COR-L47 (cell line): ENCODE data around the gene KRTAP5-9.
"Not testable (repeated sequence)": the region's sequence is repeated elsewhere in the genome, so short reads cannot be mapped to it uniquely, and the experiment has no call there.

Experiments used
- DNase-seq: peaks from one replicate; lab custom pipeline; 2025; lab: John Stamatoyannopoulos, UW

The KRTAP5-9 gene

DNA sequence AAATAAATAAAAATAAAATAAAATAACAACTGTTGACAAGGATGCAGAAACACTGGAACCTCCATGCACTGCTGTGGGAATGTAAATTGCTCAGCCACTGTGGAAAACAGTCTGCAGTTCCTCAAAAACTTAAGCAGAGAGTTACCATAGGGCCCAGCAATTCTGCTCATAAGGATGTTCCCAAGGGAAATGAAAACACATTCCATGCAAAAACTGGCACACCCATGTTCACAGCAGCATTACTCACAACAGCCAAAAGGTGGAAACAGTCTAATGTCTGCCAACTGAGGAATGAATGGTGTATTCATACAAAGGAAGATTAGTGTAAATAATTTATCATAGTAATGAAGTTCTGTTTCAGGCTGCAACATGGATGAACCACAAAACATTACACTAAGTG, 13.9 kb downstream of the KRTAP5-9 start:
- no peak for DNase-seq

DNA sequence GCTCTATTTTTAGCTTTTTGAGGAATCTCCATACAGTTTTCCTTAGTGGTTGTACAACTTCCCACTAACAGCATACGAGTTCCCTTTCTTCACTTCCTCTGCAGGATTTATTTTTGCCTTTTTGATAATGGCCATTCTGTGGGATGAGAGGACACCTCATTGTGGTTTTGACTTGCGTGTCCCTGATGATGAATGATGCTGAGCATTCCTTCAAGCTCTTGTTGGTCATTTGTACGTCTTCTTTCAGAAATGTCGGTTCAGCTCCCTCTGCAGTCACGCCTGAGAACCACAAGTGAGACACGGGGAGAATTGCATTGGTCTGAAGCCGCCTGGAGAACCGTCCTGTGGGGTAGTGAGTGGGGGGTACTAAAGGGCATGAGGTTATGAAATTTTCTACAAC, 15.2 kb downstream of the KRTAP5-9 start:
- DNase-seq: peak; percentile 30

DNA sequence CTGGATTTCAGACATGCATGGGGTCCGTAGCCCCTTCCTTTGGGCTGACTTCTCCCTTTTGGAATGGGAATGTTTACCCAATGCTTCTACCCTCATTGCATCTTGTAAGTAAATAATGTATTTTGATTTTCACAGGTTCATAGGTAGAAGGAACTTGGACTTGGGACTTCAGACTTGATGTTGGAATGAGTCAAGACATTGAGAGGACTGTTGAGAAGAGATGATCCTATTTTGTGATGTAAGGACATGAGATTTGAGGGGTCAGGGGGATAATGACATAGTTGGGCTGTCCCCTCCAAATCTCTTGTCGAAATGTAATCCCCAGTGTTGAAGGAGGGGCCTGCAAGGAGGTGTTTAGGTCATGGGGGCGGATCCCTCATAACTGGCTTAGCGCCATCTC, 16.2 kb downstream of the KRTAP5-9 start:
- no peak for DNase-seq

DNA sequence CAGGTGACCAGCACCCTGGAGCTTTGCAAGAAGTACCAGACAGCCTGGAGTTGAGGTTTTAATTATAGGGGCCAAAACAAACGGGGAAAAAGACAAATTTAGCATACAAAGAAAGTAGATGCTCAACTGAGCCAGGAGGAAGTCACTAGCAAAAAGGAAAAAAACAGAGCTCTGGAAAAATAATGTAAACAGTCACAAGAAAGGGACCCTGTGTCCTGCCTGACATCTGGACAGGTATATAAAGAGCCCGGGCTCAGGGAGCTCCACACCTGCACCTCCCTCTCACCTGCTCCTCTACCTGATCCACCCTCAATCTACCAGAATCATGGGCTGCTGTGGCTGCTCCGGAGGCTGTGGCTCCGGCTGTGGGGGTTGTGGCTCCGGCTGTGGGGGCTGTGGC, 17.0 kb downstream of the KRTAP5-9 start, which contains the start of gene KRTAP5-10:
Gene KRTAP5-10, plus strand, starts transcription at position 301 of the 400 bp plus-strand sequence. Its CDS starts 25 bp downstream, at position 326.
- DNase-seq: no peak

DNA sequence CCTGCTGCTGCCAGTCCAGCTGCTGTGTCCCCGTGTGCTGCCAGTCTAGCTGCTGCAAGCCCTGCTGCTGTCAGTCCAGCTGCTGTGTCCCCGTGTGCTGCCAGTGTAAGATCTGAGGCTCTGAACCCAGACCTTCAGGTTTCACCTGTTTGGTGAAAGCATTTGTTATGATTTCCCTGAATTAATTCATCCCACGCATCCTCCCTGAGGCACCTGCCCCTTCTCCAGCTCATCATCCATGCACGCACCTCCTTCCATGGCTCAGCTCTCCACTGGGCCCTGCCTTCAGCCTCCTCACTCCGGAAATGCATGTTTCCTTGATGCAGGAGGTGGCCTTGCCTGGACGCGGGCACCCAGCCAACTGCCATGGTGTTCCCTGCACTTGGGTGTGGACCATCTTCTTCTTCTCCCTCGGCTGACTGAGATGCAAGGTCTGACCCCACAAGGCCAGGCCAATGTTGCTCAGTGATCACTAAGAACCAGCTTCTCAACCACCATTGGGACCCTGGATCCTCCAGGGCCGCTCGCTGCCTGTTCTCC, 17.9 kb downstream of the KRTAP5-9 start:
- DNase-seq: no peak

DNA sequence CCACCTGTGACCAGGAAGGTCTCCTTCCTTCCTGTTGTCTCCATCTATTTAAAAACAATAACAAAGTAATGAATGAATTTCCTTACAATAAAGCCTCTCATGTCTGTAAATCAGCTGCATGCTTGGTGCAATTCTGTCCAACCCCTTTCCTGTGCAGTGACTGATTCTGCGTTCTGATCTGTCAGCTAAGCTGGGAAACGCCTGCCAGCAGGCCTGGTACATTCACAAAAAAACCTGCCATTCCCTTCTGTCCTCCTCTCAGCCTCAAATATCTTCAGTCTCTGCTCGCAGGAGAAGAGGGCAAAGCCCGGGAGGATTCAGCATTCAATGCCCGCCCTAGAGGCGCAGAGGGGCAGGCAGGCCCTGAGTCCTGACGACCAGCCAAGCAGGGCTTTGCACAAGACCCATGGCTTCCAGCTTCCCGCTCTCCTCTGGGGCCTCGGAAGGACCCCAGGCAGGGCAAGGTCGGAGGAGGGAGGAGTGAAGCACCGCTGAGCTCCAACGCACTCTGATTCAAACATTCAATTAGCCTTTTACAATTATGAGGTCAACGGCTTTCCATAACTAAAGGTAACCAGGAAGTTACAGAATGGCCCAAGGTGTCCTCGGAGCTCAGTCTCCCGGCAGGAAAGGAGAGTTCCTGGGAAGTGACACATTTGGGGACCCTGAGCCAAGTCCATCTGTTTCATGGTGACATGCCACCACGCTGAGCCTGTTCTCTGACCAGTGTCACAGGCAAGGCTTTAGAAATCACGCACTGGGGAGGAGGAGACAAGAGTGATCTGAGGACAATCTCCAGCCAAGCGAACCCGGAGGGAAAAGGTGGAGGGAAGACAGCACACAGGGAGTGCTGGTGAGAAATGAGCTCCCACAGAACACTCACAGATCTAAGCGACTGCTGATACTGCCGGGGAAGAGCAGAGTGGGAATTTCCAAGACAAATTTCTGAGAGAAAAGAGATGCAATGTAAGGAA, 18.7 kb downstream of the KRTAP5-9 start:
- not testable (repeated sequence) for DNase-seq

DNA sequence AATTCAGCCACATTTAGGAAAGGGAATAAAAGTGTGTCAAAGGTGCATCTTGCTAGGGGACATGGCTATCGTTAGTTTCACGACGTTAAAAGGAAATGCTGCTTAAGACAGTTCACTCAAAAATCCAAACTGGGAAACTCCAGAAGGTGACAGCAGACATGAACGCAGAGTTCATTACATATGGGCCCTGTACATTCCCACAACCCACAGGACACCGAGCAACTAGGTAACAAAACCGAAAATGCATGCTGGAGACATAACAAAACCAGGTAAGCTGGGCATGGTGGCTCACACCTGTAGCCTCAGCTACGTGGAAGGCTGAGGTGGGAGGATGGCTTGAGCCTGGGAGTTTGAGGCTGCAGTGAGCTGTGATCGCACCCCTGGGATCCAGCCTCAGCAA, 19.4 kb downstream of the KRTAP5-9 start:
- not testable (repeated sequence) for DNase-seq

DNA sequence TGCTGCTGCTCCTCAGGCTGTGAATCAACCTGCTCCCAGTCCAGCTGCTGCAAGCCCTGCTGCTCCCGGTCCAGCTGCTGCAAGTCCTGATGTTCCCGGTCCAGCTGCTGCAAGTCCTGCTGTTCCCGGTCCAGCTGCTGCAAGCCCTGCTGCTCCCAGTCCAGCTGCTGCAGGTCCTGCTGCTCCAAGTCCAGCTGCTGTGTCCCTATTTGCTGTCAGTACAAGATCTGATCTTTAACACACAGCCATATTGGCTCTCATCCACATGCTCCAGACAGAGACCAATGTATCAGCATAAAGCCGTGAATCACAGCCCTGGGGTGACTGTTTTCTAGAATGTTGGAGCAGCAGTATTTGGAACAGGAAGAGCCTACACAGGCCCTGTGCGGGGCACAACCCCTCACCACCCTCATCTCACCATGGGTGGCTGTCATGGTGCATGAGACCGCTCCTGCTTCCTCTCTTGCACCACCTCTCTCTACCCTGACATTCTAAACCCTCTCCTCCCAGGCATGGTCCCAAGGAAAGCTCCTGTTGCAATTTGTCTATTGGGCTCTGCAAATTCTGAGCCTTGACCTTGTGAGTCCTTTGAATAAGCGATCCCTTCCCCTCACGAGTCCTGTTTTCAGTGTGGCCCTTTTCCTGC, 20.6 kb downstream of the KRTAP5-9 start:
- DNase-seq: no peak

DNA sequence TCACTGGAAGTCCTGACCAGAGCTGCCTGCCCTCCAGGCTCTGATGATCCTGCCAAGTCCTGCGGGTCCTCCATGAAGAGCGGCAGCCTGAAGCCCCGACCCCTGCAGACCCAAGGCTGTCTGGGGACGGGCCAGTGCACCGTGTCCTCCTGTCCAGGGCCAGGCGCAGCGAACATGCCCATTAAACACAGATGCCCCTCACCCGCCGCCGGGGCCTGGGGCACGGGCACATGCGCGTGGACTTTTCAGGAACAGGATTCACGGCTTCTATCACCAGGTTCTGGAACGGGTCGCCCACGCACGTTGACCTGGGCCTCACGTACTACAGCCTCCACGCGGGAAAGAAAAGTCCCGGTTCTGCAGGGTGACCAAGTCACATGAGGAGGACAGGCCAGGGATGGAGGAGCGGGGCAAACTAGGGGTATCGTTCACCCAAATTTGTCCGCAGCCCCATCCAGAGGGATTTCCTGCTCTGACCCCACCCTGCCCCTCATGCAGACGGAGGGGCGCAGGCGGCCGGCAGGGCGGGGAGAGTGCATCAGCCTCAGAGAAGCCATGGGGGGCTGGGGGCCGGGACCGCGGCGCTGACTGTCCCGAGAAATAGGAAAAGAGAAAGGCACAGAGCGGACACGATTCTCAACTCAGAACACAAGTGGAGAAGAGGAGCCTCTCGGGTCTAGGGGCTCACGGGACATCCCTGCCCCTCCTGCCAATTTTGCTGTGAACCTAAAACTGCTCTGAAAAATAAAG, 23.1 kb downstream of the KRTAP5-9 start:
- not testable (repeated sequence) for DNase-seq

DNA sequence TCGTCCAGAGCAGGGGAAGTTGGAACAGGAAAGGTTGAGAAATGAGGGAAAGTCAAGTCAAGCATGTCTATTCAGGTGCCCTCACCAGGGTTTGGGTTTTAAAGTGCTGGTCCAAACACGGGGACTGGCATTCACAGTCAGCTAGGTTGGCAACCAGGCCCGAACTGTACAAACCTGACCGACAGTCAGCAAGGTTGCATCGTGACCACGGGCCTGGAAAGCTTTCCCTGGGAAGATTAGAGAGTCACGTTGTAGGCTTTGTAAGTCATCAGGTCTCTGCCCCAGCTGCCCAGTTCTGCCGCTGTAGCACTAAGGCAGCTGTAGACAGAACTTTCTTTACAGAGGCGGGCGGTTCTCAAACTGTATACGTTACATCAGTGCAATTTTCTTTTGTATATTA, 24.6 kb downstream of the KRTAP5-9 start:
- no peak for DNase-seq

DNA sequence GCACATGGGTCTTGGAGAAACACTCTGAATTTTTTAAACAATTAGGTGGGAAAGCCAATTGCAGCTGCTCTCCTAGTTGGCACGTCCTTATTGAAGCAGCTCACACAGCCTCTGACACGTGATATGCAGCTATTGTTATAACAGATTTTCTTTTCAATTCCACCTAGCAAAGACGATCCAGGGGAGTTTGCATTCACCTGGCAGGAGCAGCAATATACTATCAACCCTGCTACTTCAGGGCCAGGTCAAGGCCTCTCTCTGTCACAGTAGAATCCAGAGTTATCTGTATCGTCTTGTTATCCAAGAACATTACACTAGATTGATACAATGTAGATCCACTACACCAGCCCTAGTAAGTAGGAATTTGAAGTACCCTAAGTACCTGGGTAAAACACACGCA, 26.2 kb downstream of the KRTAP5-9 start:
- DNase-seq: no peak

DNA sequence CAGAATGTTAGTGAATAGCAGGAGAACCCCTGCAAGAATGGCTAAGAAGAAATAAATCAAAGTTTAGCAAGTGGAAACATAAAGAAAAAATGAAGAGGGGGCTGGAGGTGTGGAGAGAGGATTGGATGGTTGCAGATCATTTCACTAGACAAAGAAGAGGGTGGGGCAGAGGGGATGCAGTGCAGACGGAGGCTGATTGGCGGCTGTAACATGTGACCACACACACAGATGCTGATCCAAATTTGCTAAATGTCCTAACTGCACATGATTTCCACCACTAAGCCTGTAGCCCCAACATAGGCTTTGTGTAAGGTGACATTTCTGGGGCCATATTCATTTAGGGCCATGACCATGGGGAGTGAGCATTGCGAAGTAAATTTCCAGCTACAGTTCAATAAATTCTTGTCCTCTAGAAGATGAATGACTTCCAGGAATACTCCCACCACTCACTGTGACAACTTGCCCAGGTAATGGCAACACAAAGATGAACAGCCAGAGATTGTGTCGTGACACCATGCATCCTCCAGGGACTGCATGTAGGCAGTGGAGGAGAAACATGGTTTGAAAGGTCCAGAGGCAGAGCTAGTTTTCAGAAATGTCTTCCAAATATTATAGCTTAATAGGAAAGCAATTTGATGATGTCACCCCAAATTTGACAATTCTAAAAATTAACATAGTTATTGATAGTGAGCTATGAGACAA, 27.7 kb downstream of the KRTAP5-9 start:
- no peak for DNase-seq

DNA sequence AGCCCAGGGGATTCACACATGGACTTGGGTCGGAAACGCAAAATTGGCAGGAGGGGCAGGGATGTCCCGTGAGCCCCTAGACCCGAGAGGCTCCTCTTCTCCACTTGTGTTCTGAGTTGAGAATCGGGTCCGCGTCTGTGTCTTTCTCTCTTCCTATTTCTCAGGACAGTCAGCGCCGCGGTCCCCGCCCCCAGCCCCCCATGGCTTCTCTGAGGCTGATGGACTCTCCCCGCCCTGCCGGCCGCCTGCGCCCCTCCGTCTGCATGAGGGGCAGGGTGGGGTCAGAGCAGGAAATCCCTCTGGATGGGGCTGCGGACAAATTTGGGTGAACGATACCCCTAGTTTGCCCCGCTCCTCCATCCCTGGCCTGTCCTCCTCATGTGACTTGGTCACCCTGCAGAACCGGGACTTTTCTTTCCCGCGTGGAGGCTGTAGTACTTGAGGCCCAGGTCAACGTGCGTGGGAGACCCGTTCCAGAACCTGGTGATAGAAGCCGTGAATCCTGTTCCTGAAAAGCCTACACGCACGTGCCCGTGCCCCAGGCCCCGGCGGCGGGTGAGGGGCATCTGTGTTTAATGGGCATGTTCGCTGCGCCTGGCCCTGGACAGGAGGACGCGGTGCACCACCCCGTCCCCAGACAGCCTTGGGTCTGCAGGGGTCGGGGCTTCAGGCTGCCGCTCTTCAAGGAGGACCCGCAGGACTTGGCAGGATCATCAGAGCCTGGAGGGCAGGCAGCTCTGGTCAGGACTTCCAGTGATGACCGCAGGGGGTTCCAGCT, 28.7 kb downstream of the KRTAP5-9 start:
- DNase-seq: not testable (repeated sequence)

DNA sequence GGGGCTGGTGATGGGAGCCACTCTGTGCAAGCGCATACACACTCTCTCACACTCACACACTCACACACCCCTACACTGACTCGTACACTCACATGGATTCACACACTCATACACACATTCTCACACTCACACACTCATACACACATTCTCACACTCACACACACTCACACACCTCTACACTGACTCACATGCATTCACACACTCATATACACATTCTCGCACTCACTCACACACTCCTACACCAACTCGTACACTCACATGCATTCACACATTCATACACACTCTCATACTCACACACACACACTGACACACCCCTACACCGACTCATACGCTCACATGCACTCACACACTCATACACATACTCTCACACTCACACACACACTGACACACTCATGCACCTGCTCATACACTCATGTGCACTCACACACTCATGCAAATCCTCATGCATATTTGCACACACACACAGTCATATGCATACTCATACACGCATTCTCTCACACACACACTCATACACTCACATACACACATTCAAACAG, 29.3 kb downstream of the KRTAP5-9 start:
- DNase-seq: no peak

DNA sequence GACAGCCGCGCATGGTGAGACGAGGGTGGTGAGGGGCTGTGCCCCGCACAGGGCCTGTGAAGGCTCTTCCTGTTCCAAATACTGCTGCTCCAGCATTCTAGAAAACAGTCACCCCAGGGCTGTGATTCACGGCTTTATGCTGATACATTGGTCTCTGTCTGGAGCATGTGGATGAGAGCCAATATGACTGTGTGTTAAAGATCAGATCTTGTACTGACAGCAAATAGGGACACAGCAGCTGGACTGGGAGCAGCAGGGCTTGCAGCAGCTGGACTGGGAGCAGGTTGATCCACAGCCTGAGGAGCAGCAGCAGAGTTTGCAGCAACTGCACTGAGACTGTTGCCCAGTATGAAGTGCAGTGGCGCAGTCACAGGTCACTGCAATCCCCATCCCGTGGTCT, 31.3 kb downstream of the KRTAP5-9 start:
- not testable (repeated sequence) for DNase-seq

DNA sequence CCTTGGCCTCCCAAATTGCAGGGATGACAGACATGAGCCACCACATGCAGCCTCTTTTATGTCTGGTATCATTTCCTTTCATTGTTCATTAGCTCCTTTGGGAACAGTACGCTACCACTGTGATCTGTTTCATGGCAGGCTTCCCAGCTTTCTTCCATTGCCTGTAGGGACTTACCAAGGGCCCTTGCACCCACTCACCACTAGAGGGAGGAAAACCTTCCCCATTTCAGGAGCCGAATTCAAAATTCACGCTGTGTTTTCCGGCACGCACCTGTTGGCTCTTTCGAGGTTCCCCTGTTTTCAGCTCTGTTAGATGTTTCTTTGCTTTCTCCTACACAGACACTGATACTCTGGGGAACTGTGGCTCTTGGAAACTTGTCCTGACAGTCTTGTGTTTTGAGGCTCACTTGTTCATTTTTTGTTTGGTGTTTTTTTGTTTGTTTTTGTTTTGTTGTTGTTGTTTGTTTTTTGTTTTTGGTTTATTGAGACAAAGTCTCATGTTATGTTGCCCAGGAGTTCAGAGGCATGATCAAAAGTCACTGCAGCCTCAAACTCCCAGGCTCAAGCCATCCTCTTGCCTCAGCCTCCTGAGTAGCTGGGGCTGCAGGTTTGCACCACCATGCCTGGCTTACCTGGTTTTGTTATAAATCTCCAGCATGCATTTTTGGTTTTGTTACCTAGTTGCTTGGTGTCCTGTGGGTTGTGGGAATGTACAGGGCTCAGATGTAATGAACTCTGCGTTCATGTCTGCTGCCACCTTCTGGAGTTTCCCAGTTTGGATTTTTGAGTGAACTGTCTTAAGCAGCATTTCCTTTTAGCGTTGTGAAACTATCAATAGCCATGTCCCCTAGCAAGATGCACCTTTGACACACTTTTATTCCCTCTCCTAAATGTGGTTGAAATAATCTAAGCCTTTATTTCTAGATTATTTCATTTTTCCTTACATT, 32.1 kb downstream of the KRTAP5-9 start:
- DNase-seq: peak; percentile 81

DNA sequence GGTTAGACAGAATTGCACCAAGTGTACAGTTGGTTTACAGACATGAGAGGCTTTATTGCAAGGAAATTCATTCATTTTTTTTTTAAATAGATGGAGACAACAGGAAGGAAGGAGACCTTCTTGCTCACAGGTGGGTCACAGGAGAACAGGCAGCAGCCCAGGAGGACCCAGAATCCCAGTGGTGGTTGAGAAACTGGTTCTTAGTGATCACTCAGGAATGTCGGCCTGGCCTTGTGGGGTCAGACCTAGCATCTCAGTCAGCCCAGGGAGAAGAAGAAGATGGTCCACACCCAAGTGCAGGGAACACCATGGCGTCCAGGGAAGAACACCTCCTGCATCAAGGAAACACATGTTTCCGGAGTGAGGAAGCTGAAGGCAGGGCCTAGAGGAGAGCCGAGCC, 33.6 kb downstream of the KRTAP5-9 start:
- no peak for DNase-seq

DNA sequence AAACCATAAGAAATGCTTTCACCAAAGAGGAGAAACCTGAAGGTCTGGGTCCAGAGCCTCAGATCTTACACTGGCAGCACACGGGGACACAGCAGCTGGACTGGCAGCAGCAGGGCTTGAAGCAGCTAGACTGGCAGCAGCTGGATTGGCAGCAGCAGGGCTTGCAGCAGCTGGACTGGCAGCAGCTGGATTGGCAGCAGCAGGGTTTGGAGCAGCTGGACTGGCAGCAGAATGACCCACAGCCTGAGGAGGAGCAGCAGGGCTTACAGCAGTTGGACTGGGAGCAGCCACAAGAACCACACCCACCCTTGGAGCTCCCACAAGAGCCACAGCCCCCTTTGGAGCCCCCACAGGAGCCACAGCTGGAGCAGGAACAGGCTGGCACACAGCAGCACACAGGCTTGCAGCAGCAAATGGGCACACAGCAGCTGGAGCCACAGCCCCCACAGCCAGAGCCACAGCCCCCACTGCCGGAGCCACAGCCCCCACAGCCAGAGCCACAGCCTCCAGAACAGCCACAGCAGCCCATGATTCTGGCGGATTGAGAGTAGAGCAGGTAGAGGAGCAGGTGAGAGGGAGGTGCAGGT, 34.2 kb downstream of the KRTAP5-9 start, which contains the start of gene KRTAP5-11:
Gene KRTAP5-11, minus strand, starts transcription at position 567 of the 587 bp plus-strand sequence. Its CDS starts 38 bp downstream, at position 529.
- DNase-seq: no peak

DNA sequence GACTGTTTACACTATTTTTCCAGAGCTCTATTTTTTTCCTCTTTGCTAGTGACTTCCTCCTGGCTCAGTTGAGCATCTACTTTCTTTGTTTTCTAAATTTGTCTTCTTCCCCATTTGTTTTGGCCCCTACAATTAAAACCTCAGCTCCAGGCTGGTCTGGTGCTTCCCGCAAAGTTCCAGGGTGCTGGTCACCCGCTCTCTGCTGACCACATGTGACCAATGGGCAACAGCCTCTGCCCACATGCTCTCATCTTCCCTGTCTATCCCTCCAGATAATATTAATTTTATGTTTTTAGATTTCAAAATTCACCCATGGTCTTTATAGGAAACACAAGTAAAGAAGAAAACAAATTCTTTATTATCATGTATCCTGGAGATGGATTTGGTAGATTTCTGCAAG, 34.7 kb downstream of the KRTAP5-9 start:
- DNase-seq: not testable (repeated sequence)
